GM18870 (cell line): ENCODE data around the gene ASMTL.
"Not testable (repeated sequence)": the region's sequence is repeated elsewhere in the genome, so short reads cannot be mapped to it uniquely, and the experiment has no call there.

ENCODE experiments used
- ATAC-seq: cut with Tn5 transposase; IDR thresholded peaks from one replicate; pipeline ENCODE4 v1.9.1; 2021; ENCODE audit warnings: moderate library complexity; ENCODE audit not compliant: unreplicated experiment

The ASMTL gene

GRCh38 chrX:1442016-1442665 is 10.6 kb downstream of the ASMTL start:
- ATAC-seq = no peak

GRCh38 chrX:1440506-1440905 is 12.2 kb downstream of the ASMTL start:
- no peak for ATAC-seq

- no peak for ATAC-seq
These were observed 17.3 kb downstream of the ASMTL start for GRCh38 chrX:1435241-1435895.

GRCh38 chrX:1434871-1435240 is 17.9 kb downstream of the ASMTL start:
- ATAC-seq = no peak

- ATAC-seq = no peak
These were observed 18.9 kb downstream of the ASMTL start for GRCh38 chrX:1433646-1434357.

GRCh38 chrX:1430451-1430850 is 22.3 kb downstream of the ASMTL start:
- no peak for ATAC-seq

- ATAC-seq = no peak
These were observed 25.0 kb downstream of the ASMTL start for GRCh38 chrX:1427756-1428155.

GRCh38 chrX:1426321-1426720 is 26.4 kb downstream of the ASMTL start:
- ATAC-seq = not testable (repeated sequence)

GRCh38 chrX:1425381-1425780 is 27.3 kb downstream of the ASMTL start:
- no peak for ATAC-seq

GRCh38 chrX:1424147-1424851 is 28.4 kb downstream of the ASMTL start:
- ATAC-seq = no peak

- ATAC-seq = no peak
These were observed 29.5 kb downstream of the ASMTL start for GRCh38 chrX:1423215-1423614.

- ATAC-seq = no peak
These were observed 30.6 kb downstream of the ASMTL start for GRCh38 chrX:1422135-1422465.

GRCh38 chrX:1421433-1422134 is 31.1 kb downstream of the ASMTL start:
- no peak for ATAC-seq

- no peak for ATAC-seq
These were observed 32.3 kb downstream of the ASMTL start for GRCh38 chrX:1420371-1420770.

- ATAC-seq = no peak
These were observed 33.0 kb downstream of the ASMTL start for GRCh38 chrX:1419545-1420355.

- ATAC-seq = no peak
These were observed 33.7 kb downstream of the ASMTL start for GRCh38 chrX:1418901-1419544.

- ATAC-seq = no peak
These were observed 34.6 kb downstream of the ASMTL start for GRCh38 chrX:1417921-1418771.

GRCh38 chrX:1416965-1417760 is 35.5 kb downstream of the ASMTL start:
- ATAC-seq = no peak
